ENCODE results near the gene KLC1.

DNA sequence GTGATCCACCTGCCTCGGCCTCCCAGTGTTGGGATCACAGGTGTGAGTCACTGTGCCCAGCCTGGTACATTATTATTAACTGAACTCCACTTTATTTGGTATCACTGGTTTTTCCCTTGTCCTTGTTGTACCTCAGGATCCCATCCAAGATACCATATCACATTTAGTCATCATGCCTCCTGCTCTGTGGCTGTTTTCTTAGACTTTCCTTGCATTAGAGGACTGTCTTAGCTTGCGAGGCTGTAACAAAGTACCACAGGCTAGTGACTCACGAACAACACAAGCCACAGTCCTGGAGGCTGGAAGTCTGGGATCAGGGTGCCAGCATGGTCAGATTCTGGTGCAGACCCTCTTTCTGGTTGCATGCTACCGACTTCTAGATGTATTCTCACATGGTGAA lies 12.2 kb downstream of the KLC1 start:
- no peak for TF ChIP-seq POLR2A (IDR thresholded peaks at IDR 0.05)
- TF ChIP-seq, protein P1, sequence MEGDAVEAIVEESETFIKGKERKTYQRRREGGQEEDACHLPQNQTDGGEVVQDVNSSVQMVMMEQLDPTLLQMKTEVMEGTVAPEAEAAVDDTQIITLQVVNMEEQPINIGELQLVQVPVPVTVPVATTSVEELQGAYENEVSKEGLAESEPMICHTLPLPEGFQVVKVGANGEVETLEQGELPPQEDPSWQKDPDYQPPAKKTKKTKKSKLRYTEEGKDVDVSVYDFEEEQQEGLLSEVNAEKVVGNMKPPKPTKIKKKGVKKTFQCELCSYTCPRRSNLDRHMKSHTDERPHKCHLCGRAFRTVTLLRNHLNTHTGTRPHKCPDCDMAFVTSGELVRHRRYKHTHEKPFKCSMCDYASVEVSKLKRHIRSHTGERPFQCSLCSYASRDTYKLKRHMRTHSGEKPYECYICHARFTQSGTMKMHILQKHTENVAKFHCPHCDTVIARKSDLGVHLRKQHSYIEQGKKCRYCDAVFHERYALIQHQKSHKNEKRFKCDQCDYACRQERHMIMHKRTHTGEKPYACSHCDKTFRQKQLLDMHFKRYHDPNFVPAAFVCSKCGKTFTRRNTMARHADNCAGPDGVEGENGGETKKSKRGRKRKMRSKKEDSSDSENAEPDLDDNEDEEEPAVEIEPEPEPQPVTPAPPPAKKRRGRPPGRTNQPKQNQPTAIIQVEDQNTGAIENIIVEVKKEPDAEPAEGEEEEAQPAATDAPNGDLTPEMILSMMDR (IDR thresholded peaks at IDR 0.05), result no peak
- TF ChIP-seq EP300 (IDR thresholded peaks at IDR 0.05), result no peak
- no peak for TF ChIP-seq POLR2AphosphoS5 (IDR thresholded peaks at IDR 0.05)

Data from sigmoid colon (tissue), 4 donors.